Neural cell (in vitro differentiated cells): Measurements from ENCODE around the gene NUP107.

Experiments
- CTCF ChIP-seq: fragments of 450-650 bp; IDR thresholded peaks from 2 replicates; pipeline ENCODE4 v1.5.1; 2014; ENCODE audit warnings: antibody characterized with exemption, mild to moderate bottlenecking, moderate library complexity; ENCODE audit not compliant: poor library complexity, severe bottlenecking
- EP300 ChIP-seq: fragments of 450-650 bp; conservative IDR thresholded peaks from 2 replicates; pipeline ENCODE4 v1.6.1; 2014; ENCODE audit warnings: antibody characterized with exemption, mild to moderate bottlenecking, moderate library complexity; ENCODE audit not compliant: poor library complexity, severe bottlenecking
- EZH2 ChIP-seq: fragments of 200-600, 300-800 bp; shearing (Covaris generic), sonication (generic); IDR thresholded peaks from 2 replicates; pipeline ENCODE4 v1.6.1; 2014; ENCODE audit warnings: antibody characterized with exemption, low read length, borderline replicate concordance, mild to moderate bottlenecking; ENCODE audit not compliant: insufficient read depth, poor library complexity, severe bottlenecking
- POLR2AphosphoS5 ChIP-seq: IDR thresholded peaks from 2 replicates; pipeline ENCODE4 v1.6.1; 2012
- RAD21 ChIP-seq: fragments of 450-650 bp; conservative IDR thresholded peaks from 2 replicates; pipeline ENCODE4 v1.6.1; 2014; ENCODE audit warnings: antibody characterized with exemption, mild to moderate bottlenecking, moderate library complexity
- SMC3 ChIP-seq: fragments of 450-650 bp; conservative IDR thresholded peaks from 2 replicates; pipeline ENCODE4 v1.6.1; 2014; ENCODE audit warnings: antibody characterized with exemption, mild to moderate bottlenecking, moderate library complexity; ENCODE audit not compliant: poor library complexity
- TF ChIP-seq, protein P1 (sequence below): IDR thresholded peaks from 2 replicates; pipeline ENCODE4 v1.6.1; 2012; ENCODE audit warnings: borderline replicate concordance

DNA sequence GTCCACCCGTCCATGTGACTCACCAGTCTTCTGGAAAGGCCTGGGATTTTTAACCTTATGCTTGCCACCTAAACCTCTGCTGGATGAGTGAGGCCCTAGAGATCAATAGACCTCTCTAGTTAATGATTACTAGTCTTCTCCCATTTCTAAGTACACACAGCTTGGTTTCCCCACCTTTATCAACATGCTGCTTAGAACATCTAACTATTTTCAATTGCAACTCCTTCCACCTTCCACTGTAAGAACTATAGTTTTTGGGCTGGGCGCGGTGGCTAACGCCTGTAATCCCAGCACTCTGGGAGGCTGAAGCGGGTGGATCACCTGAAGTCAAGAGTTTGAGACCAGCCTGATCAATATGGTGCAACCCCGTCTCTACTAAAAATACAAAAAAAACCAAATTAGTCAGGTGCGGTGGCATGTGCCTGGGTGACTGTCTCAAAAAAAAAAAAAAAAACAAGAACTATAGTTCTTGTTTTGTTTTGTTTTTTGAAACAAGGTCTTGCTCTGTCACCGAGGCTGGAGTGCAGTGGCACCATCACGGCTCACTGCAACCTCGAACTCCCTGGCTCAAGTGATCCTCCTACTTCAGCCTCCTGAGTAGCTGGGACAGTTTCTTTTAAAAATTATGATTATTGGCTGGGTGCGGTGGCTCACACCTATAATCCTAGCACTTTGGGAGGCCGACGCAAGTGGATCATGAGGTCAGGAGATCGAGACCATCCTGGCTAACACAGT, 102.5 kb downstream of the NUP107 start:
- TF ChIP-seq CTCF (no peak), EP300 (no peak), RAD21 (no peak), SMC3 (no peak), POLR2AphosphoS5 (no peak), EZH2 (no peak)
- TF ChIP-seq, protein P1, sequence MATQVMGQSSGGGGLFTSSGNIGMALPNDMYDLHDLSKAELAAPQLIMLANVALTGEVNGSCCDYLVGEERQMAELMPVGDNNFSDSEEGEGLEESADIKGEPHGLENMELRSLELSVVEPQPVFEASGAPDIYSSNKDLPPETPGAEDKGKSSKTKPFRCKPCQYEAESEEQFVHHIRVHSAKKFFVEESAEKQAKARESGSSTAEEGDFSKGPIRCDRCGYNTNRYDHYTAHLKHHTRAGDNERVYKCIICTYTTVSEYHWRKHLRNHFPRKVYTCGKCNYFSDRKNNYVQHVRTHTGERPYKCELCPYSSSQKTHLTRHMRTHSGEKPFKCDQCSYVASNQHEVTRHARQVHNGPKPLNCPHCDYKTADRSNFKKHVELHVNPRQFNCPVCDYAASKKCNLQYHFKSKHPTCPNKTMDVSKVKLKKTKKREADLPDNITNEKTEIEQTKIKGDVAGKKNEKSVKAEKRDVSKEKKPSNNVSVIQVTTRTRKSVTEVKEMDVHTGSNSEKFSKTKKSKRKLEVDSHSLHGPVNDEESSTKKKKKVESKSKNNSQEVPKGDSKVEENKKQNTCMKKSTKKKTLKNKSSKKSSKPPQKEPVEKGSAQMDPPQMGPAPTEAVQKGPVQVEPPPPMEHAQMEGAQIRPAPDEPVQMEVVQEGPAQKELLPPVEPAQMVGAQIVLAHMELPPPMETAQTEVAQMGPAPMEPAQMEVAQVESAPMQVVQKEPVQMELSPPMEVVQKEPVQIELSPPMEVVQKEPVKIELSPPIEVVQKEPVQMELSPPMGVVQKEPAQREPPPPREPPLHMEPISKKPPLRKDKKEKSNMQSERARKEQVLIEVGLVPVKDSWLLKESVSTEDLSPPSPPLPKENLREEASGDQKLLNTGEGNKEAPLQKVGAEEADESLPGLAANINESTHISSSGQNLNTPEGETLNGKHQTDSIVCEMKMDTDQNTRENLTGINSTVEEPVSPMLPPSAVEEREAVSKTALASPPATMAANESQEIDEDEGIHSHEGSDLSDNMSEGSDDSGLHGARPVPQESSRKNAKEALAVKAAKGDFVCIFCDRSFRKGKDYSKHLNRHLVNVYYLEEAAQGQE, result no peak
